PC-9 (cell line): ENCODE measurements around the gene HOXC10. TPM values are rescaled to one million over a fixed set of nuclear protein-coding genes. Genes with fewer than 3 reads are reported as not detected.

Experiments
- Bru-seq: library from RNA; stranded (reverse); fragments of 400-500 nt; gene quantifications from one replicate; lab custom pipeline; 2021; lab: Mats Ljungman, UMichigan
- BruChase-seq, 2 experiments: library from RNA; stranded (reverse); fragments of 400-500 nt; gene quantifications; one replicate each; lab custom pipeline; 2021; lab: Mats Ljungman, UMichigan
- BruUV-seq: library from RNA; stranded (reverse); fragments of 400-500 nt; replicated peaks from 2 replicates; lab custom pipeline; 2021; lab: Mats Ljungman, UMichigan
- CTCF ChIA-PET: fragments of 300-600 bp; sonication (Branson Sonifier 250); formaldehyde crosslinking; loops from one replicate; lab custom pipeline; 2022; ENCODE audit warnings: antibody characterized with exemption; lab: Charles Lee
- POLR2A ChIA-PET: fragments of 300-600 bp; sonication (Branson Sonifier 250); formaldehyde crosslinking; loops from one replicate; lab custom pipeline; 2022; ENCODE audit warnings: antibody characterized with exemption; ENCODE audit not compliant: unreplicated experiment; lab: Charles Lee
- DNase-seq, 2 experiments: peaks; one replicate each; pipeline versions ENCODE4 v3.0.0 to v3.0.0-alpha.2; 2015 to 2022; ENCODE audit warnings: mixed read lengths in 1 of 2
- H2AFZ ChIP-seq: fragments of 200-600 bp; sonication (generic); 2 replicates; pipeline ENCODE4 v1.8.1; 2017; ENCODE audit warnings: antibody characterized with exemption
- H3F3A ChIP-seq: fragments of 200-600 bp; sonication (generic); 2 replicates; pipeline ENCODE4 v1.8.1; 2017; ENCODE audit warnings: antibody characterized with exemption, mild to moderate bottlenecking, low read depth; ENCODE audit not compliant: insufficient read depth
- H3K27ac ChIP-seq: fragments of 200-600 bp; sonication (generic); 2 replicates; pipeline ENCODE4 v1.6.1; 2016; ENCODE audit warnings: mixed run types
- H3K27me3 ChIP-seq: fragments of 200-600 bp; sonication (generic); 2 replicates; pipeline ENCODE4 v1.6.1; 2016; ENCODE audit warnings: low read depth, mixed run types; ENCODE audit not compliant: insufficient read depth
- H3K36me3 ChIP-seq: fragments of 200-600 bp; sonication (generic); 2 replicates; pipeline ENCODE4 v1.6.1; 2016; ENCODE audit warnings: low read depth, mixed run types
- H3K4me1 ChIP-seq: fragments of 200-600 bp; sonication (generic); replicated peaks from 2 replicates; pipeline ENCODE4 v1.6.1; 2016; ENCODE audit warnings: mixed run types; ENCODE audit not compliant: insufficient read depth
- H3K4me2 ChIP-seq: fragments of 200-600 bp; sonication (generic); 2 replicates; pipeline ENCODE4 v1.6.1; 2017; ENCODE audit warnings: mixed run types
- H3K4me3 ChIP-seq: fragments of 200-600 bp; sonication (generic); 2 replicates; pipeline ENCODE4 v1.6.1; 2016; ENCODE audit warnings: mixed run types
- H3K79me2 ChIP-seq: fragments of 200-600 bp; sonication (generic); 2 replicates; pipeline ENCODE4 v1.6.1; 2017; ENCODE audit warnings: low read depth, mixed run types
- H3K9me2 ChIP-seq: fragments of 200-600 bp; sonication (generic); 2 replicates; pipeline ENCODE4 v1.8.1; 2017; ENCODE audit warnings: mild to moderate bottlenecking; ENCODE audit not compliant: insufficient read depth
- H3K9me3 ChIP-seq: fragments of 200-600 bp; sonication (generic); 2 replicates; pipeline ENCODE4 v1.8.1; 2016; ENCODE audit warnings: low read depth; ENCODE audit not compliant: insufficient read depth
- H4K20me1 ChIP-seq: fragments of 200-600 bp; sonication (generic); 2 replicates; pipeline ENCODE4 v1.8.1; 2017; ENCODE audit not compliant: insufficient read depth
- EZH2 ChIP-seq: fragments of 200-600 bp; sonication (generic); IDR thresholded peaks from 2 replicates; pipeline ENCODE4 v1.8.0; 2017; ENCODE audit warnings: antibody characterized with exemption, low read depth
- intact Hi-C: fragments of 100-400 bp; cut with micrococcal nuclease; formaldehyde crosslinking; loops from one replicate; pipeline ENCODE4 v1.10.0; 2022; ENCODE audit not compliant: unreplicated experiment
- long read RNA-seq: library from polyadenylated mRNA; stranded (forward); transcript quantifications from one replicate; pipeline ENCODE4 v2.0.0, GENCODE V29; 2022
- total RNA-seq: library from RNA; stranded (reverse); gene quantifications from 2 replicates; pipeline ENCODE4 v1.2.3, GENCODE V29; 2021
- TF ChIP-seq, protein P1 (sequence below): fragments of 200-600 bp; sonication (generic); conservative IDR thresholded peaks from 2 replicates; pipeline ENCODE4 v1.6.1; 2017; ENCODE audit warnings: mixed run types, antibody characterized with exemption, mild to moderate bottlenecking, moderate library complexity

Gene HOXC10
- 1.1 and 1.4 TPM in 2 replicates for total RNA-seq
- percentile 26 among the genes with signal in this experiment for Bru-seq, nascent RNA
- percentile 38 among the genes with signal in this experiment for BruChase-seq, experiment 1, labeled RNA remaining after a 2-hour chase
- percentile 55 among the genes with signal in this experiment for BruChase-seq, experiment 2, labeled RNA remaining after a 6-hour chase
- long read RNA-seq, partial matches to known transcripts = 0 of 1 reads
- long read RNA-seq, other reads (novel, unspliced or antisense) = 0 of 1 reads

DNA sequence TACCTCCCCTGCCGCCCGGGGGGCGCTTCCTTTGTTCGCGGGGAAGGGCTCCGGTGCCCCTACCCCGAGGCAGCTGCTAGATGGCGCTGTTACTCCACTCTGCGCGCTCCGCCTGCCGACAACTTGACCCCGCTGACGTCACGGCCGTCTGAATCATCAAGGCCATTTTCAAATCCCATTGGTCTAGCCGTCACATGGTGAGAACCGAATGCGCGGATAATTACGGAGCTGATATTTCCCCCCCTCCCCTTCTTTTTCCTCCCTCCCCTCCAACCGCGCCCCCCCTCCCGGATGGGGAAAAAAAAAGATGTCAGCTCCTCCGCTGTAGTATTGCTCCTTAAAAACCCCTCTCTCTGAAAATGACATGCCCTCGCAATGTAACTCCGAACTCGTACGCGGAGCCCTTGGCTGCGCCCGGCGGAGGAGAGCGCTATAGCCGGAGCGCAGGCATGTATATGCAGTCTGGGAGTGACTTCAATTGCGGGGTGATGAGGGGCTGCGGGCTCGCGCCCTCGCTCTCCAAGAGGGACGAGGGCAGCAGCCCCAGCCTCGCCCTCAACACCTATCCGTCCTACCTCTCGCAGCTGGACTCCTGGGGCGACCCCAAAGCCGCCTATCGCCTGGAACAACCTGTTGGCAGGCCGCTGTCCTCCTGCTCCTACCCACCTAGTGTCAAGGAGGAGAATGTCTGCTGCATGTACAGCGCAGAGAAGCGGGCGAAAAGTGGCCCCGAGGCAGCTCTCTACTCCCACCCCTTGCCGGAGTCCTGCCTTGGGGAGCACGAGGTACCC, at the start of gene HOXC10:
Gene HOXC10, plus strand, starts transcription at position 246 of the 791 bp plus-strand sequence. Its CDS starts 114 bp downstream, at position 360.
- Histone ChIP-seq H2AFZ (no peak within 1 kb of the TSS), H3K27me3 (no peaks in the 10 kb centered on the region)
- no TSS peak for BruUV-seq

DNA sequence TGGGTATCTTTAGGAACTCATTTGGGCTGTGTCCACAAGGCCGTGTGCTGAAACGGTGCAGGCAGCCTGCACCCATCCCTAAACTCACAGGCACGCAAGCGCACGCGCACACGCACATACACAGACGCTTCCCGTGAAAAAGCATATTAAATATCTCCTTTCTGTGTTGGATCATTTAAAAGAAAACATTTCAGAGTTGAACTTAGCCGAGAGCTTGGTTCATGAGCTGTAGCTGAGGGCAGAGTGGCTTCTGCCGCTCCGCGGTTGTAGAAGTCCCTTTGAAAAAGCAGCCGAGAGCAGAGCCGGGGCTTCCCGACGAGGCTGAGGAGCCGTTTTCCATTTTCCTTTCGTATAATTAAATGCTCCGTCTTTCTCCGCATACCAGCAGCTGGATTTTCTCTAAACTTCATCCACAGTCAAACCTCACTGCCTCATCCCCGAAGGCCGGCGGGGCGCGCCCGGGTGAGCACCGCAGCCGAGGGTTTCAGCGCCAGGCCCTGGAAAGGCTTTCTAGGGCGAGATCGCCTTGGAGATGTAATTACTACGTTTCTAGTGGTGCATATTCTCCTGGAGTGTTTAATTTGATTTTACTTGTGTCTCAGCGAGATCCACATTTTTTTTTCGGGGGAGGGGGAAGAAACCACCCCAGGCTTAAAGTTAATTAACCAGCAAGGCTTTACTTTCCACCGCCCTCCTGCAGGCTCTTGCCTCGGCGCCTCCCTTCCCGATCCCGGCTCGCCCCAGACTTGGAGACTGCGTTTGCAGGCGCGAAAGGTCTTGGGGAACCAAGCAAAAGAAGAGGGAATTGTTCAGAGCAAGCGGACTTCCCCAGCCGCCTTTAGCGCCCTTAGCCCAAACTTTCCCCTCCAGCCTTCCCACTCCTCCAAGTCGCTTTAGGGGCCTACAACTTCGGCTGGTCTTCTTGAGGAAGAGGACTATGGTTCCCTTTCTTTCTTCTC, 49.3 kb upstream of the HOXC10 start:
- BruUV-seq = no TSS peak
- H3K79me2 ChIP-seq = peaks cover 17% of the 10 kb centered on the region
- no peak overlapping the region for H3K4me2 ChIP-seq
- H3K4me1 ChIP-seq = peaks cover 5% of the 10 kb centered on the region; the same call in 1 of the 2 replicates
- intact Hi-C loops = no loop called here
- ChIA-PET POLR2A (interaction anchor here (1.0 kb wide), 1 partner anchor 56 kb away, joined by 4 read pairs; no protein-coding TSS in a partner anchor), CTCF (interaction anchor here (0.6 to 0.9 kb wide), 2 partner anchors 13 to 56 kb away, joined by 3 to 12 read pairs; no protein-coding TSS in a partner anchor)
- DNase-seq = no peak
- no peaks in the 10 kb centered on the region for H3K36me3 ChIP-seq
- no peaks in the 10 kb centered on the region for H3K9me3 ChIP-seq
- no peak overlapping the region for H2AFZ ChIP-seq
- no peaks in the 10 kb centered on the region for H3F3A ChIP-seq
- no peaks in the 10 kb centered on the region for H3K27me3 ChIP-seq
- H3K9me2 ChIP-seq = no peaks in the 10 kb centered on the region
- TF ChIP-seq EZH2 = no peak
- TF ChIP-seq, protein P1, sequence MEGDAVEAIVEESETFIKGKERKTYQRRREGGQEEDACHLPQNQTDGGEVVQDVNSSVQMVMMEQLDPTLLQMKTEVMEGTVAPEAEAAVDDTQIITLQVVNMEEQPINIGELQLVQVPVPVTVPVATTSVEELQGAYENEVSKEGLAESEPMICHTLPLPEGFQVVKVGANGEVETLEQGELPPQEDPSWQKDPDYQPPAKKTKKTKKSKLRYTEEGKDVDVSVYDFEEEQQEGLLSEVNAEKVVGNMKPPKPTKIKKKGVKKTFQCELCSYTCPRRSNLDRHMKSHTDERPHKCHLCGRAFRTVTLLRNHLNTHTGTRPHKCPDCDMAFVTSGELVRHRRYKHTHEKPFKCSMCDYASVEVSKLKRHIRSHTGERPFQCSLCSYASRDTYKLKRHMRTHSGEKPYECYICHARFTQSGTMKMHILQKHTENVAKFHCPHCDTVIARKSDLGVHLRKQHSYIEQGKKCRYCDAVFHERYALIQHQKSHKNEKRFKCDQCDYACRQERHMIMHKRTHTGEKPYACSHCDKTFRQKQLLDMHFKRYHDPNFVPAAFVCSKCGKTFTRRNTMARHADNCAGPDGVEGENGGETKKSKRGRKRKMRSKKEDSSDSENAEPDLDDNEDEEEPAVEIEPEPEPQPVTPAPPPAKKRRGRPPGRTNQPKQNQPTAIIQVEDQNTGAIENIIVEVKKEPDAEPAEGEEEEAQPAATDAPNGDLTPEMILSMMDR = no peak
- no peak overlapping the region for H3K4me3 ChIP-seq
- no peaks in the 10 kb centered on the region for H4K20me1 ChIP-seq
- H3K27ac ChIP-seq = no peak overlapping the region

More for the DNA sequence above, at the start of gene HOXC10:
- no peaks in the 10 kb centered on the region for H3K36me3 ChIP-seq
- H3F3A ChIP-seq = peaks cover 9% of the 10 kb centered on the region; the same call in 1 of the 2 replicates
- H3K4me2 ChIP-seq = peak within 1 kb of the TSS; percentile 65
- ChIA-PET POLR2A (interaction anchor here (0.6 kb wide), 1 partner anchor 152 kb away, joined by 4 read pairs; no protein-coding TSS in a partner anchor), CTCF (interaction anchor here (0.6 to 1.2 kb wide), 9 partner anchors 13 to 486 kb away, joined by 3 to 13 read pairs (median 6); partner anchors contain the start of gene MAP3K12)
- H3K27ac ChIP-seq = no peak within 1 kb of the TSS
- H3K9me2 ChIP-seq = no peaks in the 10 kb centered on the region
- H4K20me1 ChIP-seq = no peaks in the 10 kb centered on the region
- H3K4me3 ChIP-seq = peak within 1 kb of the TSS; percentile 8; the same call in 1 of the 2 replicates
- intact Hi-C loops = loop anchor here (1.0 to 5.0 kb wide), 3 partner anchors 118 to 283 kb away; no protein-coding TSS in a partner anchor
- H3K79me2 ChIP-seq = no peaks in the 10 kb centered on the region
- peaks cover 22% of the 10 kb centered on the region for H3K4me1 ChIP-seq
- TF ChIP-seq, protein P1 = peak; percentile 68
- no peak for TF ChIP-seq EZH2
- peak; percentile 58 to 77 for DNase-seq
- no peaks in the 10 kb centered on the region for H3K9me3 ChIP-seq
